Endothelial cell of umbilical vein (primary cell): ENCODE measurements around the gene MIGA2. TPM values are rescaled to one million over a fixed set of nuclear protein-coding genes. Genes with fewer than 3 reads are reported as not detected.

ENCODE experiments used
- BruUV-seq: library from RNA; stranded (reverse); fragments of 400-500 nt; replicated peaks from 2 replicates; lab custom pipeline; 2021; lab: Mats Ljungman, UMichigan
- CTCF ChIA-PET: fragments of 300-600, 350-600 bp; sonication (Branson Sonifier 250); formaldehyde crosslinking; loops from one replicate; lab custom pipeline; 2021; ENCODE audit warnings: antibody characterized with exemption, inconsistent platforms; lab: Charles Lee
- POLR2A ChIA-PET: fragments of 300-600, 350-600 bp; sonication (Branson Sonifier 250); formaldehyde crosslinking; loops from one replicate; lab custom pipeline; 2021; ENCODE audit warnings: antibody characterized with exemption, inconsistent platforms; lab: Charles Lee
- DNase-seq: peaks from one replicate; pipeline ENCODE4 v3.0.0-alpha.2; 2011; ENCODE audit warnings: low read depth, low spot score
- FAIRE-seq: peaks from 2 replicates; lab custom pipeline; 2011; peaks lifted over from hg19 to GRCh38; lab: Jason Lieb, UNC
- H2AFZ ChIP-seq: 2 replicates; pipeline ENCODE4 v1.6.0; 2012; ENCODE audit warnings: low read depth, low read length, control low read depth, inconsistent platforms
- H3K27ac ChIP-seq: 2 replicates; pipeline ENCODE4 v1.5.1; 2011; ENCODE audit warnings: low read depth, mild to moderate bottlenecking, control low read depth, low read length, moderate library complexity; ENCODE audit not compliant: insufficient read depth
- H3K27me3 ChIP-seq, 2 experiments: 2 replicates each; pipeline versions ENCODE4 v1.6.0 to v1.6.1; 2011; ENCODE audit warnings: low read length in 2 of 2, mixed read lengths in 1 of 2; ENCODE audit not compliant: control insufficient read depth in 2 of 2, insufficient read depth in 2 of 2
- H3K36me3 ChIP-seq, 2 experiments: 2 replicates in 1 of 2; 3 replicates in 1 of 2; pipeline ENCODE4 v1.5.1; 2011; ENCODE audit warnings: low read length in 2 of 2, mild to moderate bottlenecking in 1 of 2, moderate library complexity in 1 of 2; ENCODE audit not compliant: control insufficient read depth in 2 of 2, insufficient read depth in 2 of 2; ENCODE audit errors: extremely low read depth in 1 of 2
- H3K4me1 ChIP-seq: 3 replicates; pipeline ENCODE4 v1.5.1; 2011; ENCODE audit warnings: mild to moderate bottlenecking, low read length; ENCODE audit not compliant: control insufficient read depth, insufficient read depth; ENCODE audit errors: extremely low read depth
- H3K4me2 ChIP-seq: 2 replicates; pipeline ENCODE4 v1.6.1; 2011; ENCODE audit warnings: low read length, control low read depth, mixed read lengths; ENCODE audit not compliant: insufficient read depth
- H3K4me3 ChIP-seq, 3 experiments: fragments of 200-600 bp in 1 of 3; sonication (generic), shearing (Covaris generic) in 1 of 3; replicated peaks in 1 of 3; 2 replicates each; pipeline ENCODE4 v1.5.1; 2011 to 2016; ENCODE audit warnings: control low read depth in 3 of 3, low read length in 3 of 3, mild to moderate bottlenecking in 2 of 3, inconsistent platforms in 1 of 3, low read depth in 1 of 3, moderate library complexity in 1 of 3; ENCODE audit not compliant: insufficient read depth in 1 of 3
- H3K79me2 ChIP-seq: 2 replicates; pipeline ENCODE4 v1.6.0; 2012; ENCODE audit warnings: low read length, inconsistent platforms; ENCODE audit not compliant: control insufficient read depth, insufficient read depth
- H3K9ac ChIP-seq: replicated peaks from 2 replicates; pipeline ENCODE3; 2011; ENCODE audit warnings: low read length, control low read depth; ENCODE audit not compliant: insufficient read depth; ENCODE audit errors: extremely low read depth
- H3K9me1 ChIP-seq: replicated peaks from 3 replicates; pipeline ENCODE4 v1.6.0; 2011; ENCODE audit warnings: mild to moderate bottlenecking, low read length; ENCODE audit not compliant: control insufficient read depth, insufficient read depth; ENCODE audit errors: extremely low read depth
- H3K9me3 ChIP-seq: replicated peaks from 2 replicates; pipeline ENCODE4 v1.5.1; 2012; ENCODE audit warnings: low read length, inconsistent platforms; ENCODE audit not compliant: control insufficient read depth, insufficient read depth
- H4K20me1 ChIP-seq: replicated peaks from 2 replicates; pipeline ENCODE3; 2011; ENCODE audit warnings: mild to moderate bottlenecking, low read length; ENCODE audit not compliant: control insufficient read depth, insufficient read depth; ENCODE audit errors: extremely low read depth
- CTCF ChIP-seq, 2 donors: IDR thresholded peaks; 1 replicate in 1 of 2; 2 replicates in 1 of 2; pipeline ENCODE4 v1.5.1; 2011; ENCODE audit warnings: low read length in 2 of 2, mild to moderate bottlenecking in 2 of 2, moderate library complexity in 2 of 2, control low read depth in 1 of 2, inconsistent platforms in 1 of 2, low read depth in 1 of 2; ENCODE audit not compliant: insufficient read depth in 1 of 2; ENCODE audit errors: extremely low read depth in 1 of 2
- EZH2 ChIP-seq: IDR thresholded peaks from 2 replicates; pipeline ENCODE4 v1.6.1; 2012; ENCODE audit warnings: borderline replicate concordance, low read depth, mild to moderate bottlenecking, moderate library complexity, low read length, inconsistent platforms; ENCODE audit not compliant: severe bottlenecking
- FOS ChIP-seq: IDR thresholded peaks from 2 replicates; pipeline ENCODE4 v1.6.1; 2011; ENCODE audit warnings: mild to moderate bottlenecking, low read length, moderate library complexity, borderline replicate concordance; ENCODE audit not compliant: insufficient read depth
- GATA2 ChIP-seq: IDR thresholded peaks from 2 replicates; pipeline ENCODE4 v1.7.0; 2011; ENCODE audit warnings: low read depth, mild to moderate bottlenecking, moderate library complexity, mixed read lengths, low read length; ENCODE audit not compliant: insufficient read length, insufficient read depth
- JUN ChIP-seq: IDR thresholded peaks from 2 replicates; pipeline ENCODE4 v1.6.1; 2011; ENCODE audit warnings: borderline replicate concordance, low read depth; ENCODE audit not compliant: insufficient read length, insufficient read depth
- MAX ChIP-seq: IDR thresholded peaks from 2 replicates; pipeline ENCODE4 v1.6.1; 2011; ENCODE audit not compliant: insufficient read depth, insufficient read length
- MYC ChIP-seq: IDR thresholded peaks from one replicate; pipeline ENCODE4 v1.6.1; 2011; ENCODE audit warnings: mild to moderate bottlenecking, low read depth, low read length
- POLR2A ChIP-seq: IDR thresholded peaks from 2 replicates; pipeline ENCODE4 v1.6.1; 2012; ENCODE audit warnings: low read depth, mild to moderate bottlenecking, control low read depth, low read length
- POLR2AphosphoS5 ChIP-seq: IDR thresholded peaks from 2 replicates; pipeline ENCODE4 v1.6.1; 2012; ENCODE audit warnings: low read depth, mild to moderate bottlenecking, control low read depth, low read length, moderate library complexity; ENCODE audit not compliant: insufficient read depth
- dilution Hi-C: fragments of 300-500 bp; cut with MboI; formaldehyde crosslinking; loops from one replicate; pipeline ENCODE4 v1.15.0; 2019; ENCODE audit warnings: low sequenced_read_pairs; ENCODE audit not compliant: extremely low pct_ligation_motif_present
- intact Hi-C: fragments of 100-400 bp; cut with micrococcal nuclease; formaldehyde crosslinking; loops from one replicate; pipeline ENCODE4 v1.10.0; 2022
- polyA plus RNA-seq, 4 experiments: library from polyadenylated mRNA; depleted of rRNA in 3 of 4; stranded (reverse) in 3 of 4; unstranded in 1 of 4; fragments of >200 nt; gene quantifications; 2 replicates each; pipeline versions ENCODE4 v1.2.1 to v1.2.3, GENCODE V29; 2011 to 2012; ENCODE audit warnings: missing spikeins in 1 of 4
- total RNA-seq: library from RNA; stranded (reverse); gene quantifications from 2 replicates; pipeline ENCODE4 v1.2.3, GENCODE V29; 2021

The MIGA2 gene
- total and polyA plus RNA-seq, 2 donors (not counting 3 experiments of a cell fraction or from before 2014, with no cell fraction given): 27.7 to 28.0 TPM

GRCh38 chr9:129059796-129060785, 23.7 kb downstream of the MIGA2 start:
- ChIA-PET POLR2A (no interaction called here), CTCF (interaction anchor here (1.4 kb wide), 1 partner anchor 14 kb away, joined by 5 read pairs; no protein-coding TSS in a partner anchor)
- BruUV-seq: no TSS peak
- Histone ChIP-seq H3K9me3 (no peaks in the 10 kb centered on the region), H3K9me1 (no peaks in the 10 kb centered on the region), H3K79me2 (no peaks in the 10 kb centered on the region), H3K4me1 (peaks cover 5% of the 10 kb centered on the region), H3K4me2 (no peak overlapping the region), H2AFZ (no peak overlapping the region), H4K20me1 (no peaks in the 10 kb centered on the region), H3K27me3 (no peaks in the 10 kb centered on the region), H3K9ac (no peak overlapping the region), H3K36me3 (peaks cover 0 to 24% of the 10 kb centered on the region in 2 experiments), H3K4me3 (no peak overlapping the region), H3K27ac (no peak overlapping the region)
- DNase-seq (no peak), FAIRE-seq (no peak)
- dilution Hi-C loops (no loop called here), intact Hi-C loops (no loop called here)
- no peak for TF ChIP-seq CTCF (IDR thresholded peaks at IDR 0.05; ENCODE audit: extremely low read depth in 1 of 2, insufficient read depth in 1 of 2, low read depth in 1 of 2, low read length in 2 of 2)
- no peak for TF ChIP-seq MAX
- TF ChIP-seq POLR2AphosphoS5: no peak
- no peak for TF ChIP-seq POLR2A
- TF ChIP-seq MYC: no peak
- no peak for TF ChIP-seq JUN
- TF ChIP-seq EZH2: no peak
- TF ChIP-seq GATA2: no peak
- TF ChIP-seq FOS: no peak
